Neural cell (in vitro differentiated cells): ENCODE results near the gene PSMB10. TPM values are rescaled to one million over a fixed set of nuclear protein-coding genes. Genes with fewer than 3 reads are reported as not detected.

Experiments
- H2AFZ ChIP-seq: fragments of 200-600, 300-800 bp; sonication (generic), shearing (Covaris generic); 2 replicates; pipeline ENCODE4 v1.6.0; 2014; ENCODE audit warnings: low read depth, mild to moderate bottlenecking, antibody characterized with exemption, low read length, moderate library complexity
- H3F3A ChIP-seq: fragments of 200-600 bp; shearing (Covaris generic); 2 replicates; pipeline ENCODE4 v1.6.1; 2016; ENCODE audit warnings: mild to moderate bottlenecking, moderate library complexity, mixed read lengths, antibody characterized with exemption, low read length; ENCODE audit not compliant: insufficient read depth, poor library complexity, severe bottlenecking
- H3K27ac ChIP-seq: fragments of 200-600, 300-800 bp; sonication (generic), shearing (Covaris generic); 2 replicates; pipeline ENCODE4 v1.5.1; 2014; ENCODE audit warnings: mild to moderate bottlenecking, low read length, moderate library complexity
- H3K27me3 ChIP-seq: fragments of 300-800, 200-600 bp; sonication (generic), shearing (Covaris generic); 2 replicates; pipeline ENCODE4 v1.6.0; 2014; ENCODE audit warnings: mild to moderate bottlenecking, low read depth, low read length, moderate library complexity; ENCODE audit not compliant: insufficient read depth
- H3K36me3 ChIP-seq: fragments of 300-800, 200-600 bp; sonication (generic), shearing (Covaris generic); 2 replicates; pipeline ENCODE4 v1.5.1; 2014; ENCODE audit warnings: mild to moderate bottlenecking, antibody characterized with exemption, low read length, moderate library complexity; ENCODE audit not compliant: insufficient read depth
- H3K4me2 ChIP-seq: fragments of 300-800, 200-600 bp; sonication (generic), shearing (Covaris generic); 2 replicates; pipeline ENCODE4 v1.6.0; 2014; ENCODE audit warnings: mild to moderate bottlenecking, low read length
- H3K4me3 ChIP-seq: fragments of 300-800, 200-600 bp; sonication (generic), shearing (Covaris generic); 2 replicates; pipeline ENCODE4 v1.5.1; 2014; ENCODE audit warnings: mild to moderate bottlenecking, low read length, moderate library complexity
- H3K79me2 ChIP-seq: fragments of 200-600 bp; shearing (Covaris generic); replicated peaks from 2 replicates; pipeline ENCODE4 v1.6.0; 2014; ENCODE audit warnings: mild to moderate bottlenecking, low read length, moderate library complexity; ENCODE audit not compliant: insufficient read depth
- H3K9ac ChIP-seq: fragments of 300-800, 200-600 bp; sonication (generic), shearing (Covaris generic); 2 replicates; pipeline ENCODE4 v1.6.1; 2016; ENCODE audit warnings: mild to moderate bottlenecking, low read length, mixed read lengths
- H3K9me2 ChIP-seq: fragments of 200-600 bp; shearing (Covaris generic); 2 replicates; pipeline ENCODE4 v1.6.1; 2016; ENCODE audit warnings: mild to moderate bottlenecking, low read length, mixed read lengths; ENCODE audit not compliant: insufficient read depth
- H3K9me3 ChIP-seq: fragments of 200-600, 300-800 bp; sonication (generic), shearing (Covaris generic); 2 replicates; pipeline ENCODE4 v1.6.1; 2016; ENCODE audit warnings: mild to moderate bottlenecking, mixed run types, low read length, moderate library complexity, mixed read lengths
- H4K20me1 ChIP-seq: fragments of 200-600 bp; shearing (Covaris generic); 2 replicates; pipeline ENCODE4 v1.6.1; 2016; ENCODE audit warnings: mild to moderate bottlenecking, mixed run types; ENCODE audit not compliant: insufficient read depth
- CTCF ChIP-seq: fragments of 450-650 bp; IDR thresholded peaks from 2 replicates; pipeline ENCODE4 v1.5.1; 2014; ENCODE audit warnings: antibody characterized with exemption, mild to moderate bottlenecking, moderate library complexity; ENCODE audit not compliant: poor library complexity, severe bottlenecking
- EP300 ChIP-seq: fragments of 450-650 bp; conservative IDR thresholded peaks from 2 replicates; pipeline ENCODE4 v1.6.1; 2014; ENCODE audit warnings: antibody characterized with exemption, mild to moderate bottlenecking, moderate library complexity; ENCODE audit not compliant: poor library complexity, severe bottlenecking
- EZH2 ChIP-seq: fragments of 200-600, 300-800 bp; shearing (Covaris generic), sonication (generic); IDR thresholded peaks from 2 replicates; pipeline ENCODE4 v1.6.1; 2014; ENCODE audit warnings: antibody characterized with exemption, low read length, borderline replicate concordance, mild to moderate bottlenecking; ENCODE audit not compliant: insufficient read depth, poor library complexity, severe bottlenecking
- MXI1 ChIP-seq: fragments of 450-650 bp; conservative IDR thresholded peaks from 2 replicates; pipeline ENCODE4 v1.6.1; 2014; ENCODE audit warnings: antibody characterized with exemption, mild to moderate bottlenecking; ENCODE audit not compliant: poor library complexity, severe bottlenecking
- POLR2AphosphoS5 ChIP-seq: IDR thresholded peaks from 2 replicates; pipeline ENCODE4 v1.6.1; 2012
- RAD21 ChIP-seq: fragments of 450-650 bp; conservative IDR thresholded peaks from 2 replicates; pipeline ENCODE4 v1.6.1; 2014; ENCODE audit warnings: antibody characterized with exemption, mild to moderate bottlenecking, moderate library complexity
- REST ChIP-seq: IDR thresholded peaks from 2 replicates; pipeline ENCODE4 v1.6.1; 2012; ENCODE audit warnings: borderline replicate concordance
- SMC3 ChIP-seq: fragments of 450-650 bp; conservative IDR thresholded peaks from 2 replicates; pipeline ENCODE4 v1.6.1; 2014; ENCODE audit warnings: antibody characterized with exemption, mild to moderate bottlenecking, moderate library complexity; ENCODE audit not compliant: poor library complexity
- TAF1 ChIP-seq: IDR thresholded peaks from 2 replicates; pipeline ENCODE4 v1.6.1; 2012; ENCODE audit warnings: low read depth
- polyA plus RNA-seq: library from polyadenylated mRNA; depleted of rRNA; stranded (reverse); fragments of >200 nt; gene quantifications from 2 replicates; pipeline ENCODE4 v1.2.3, GENCODE V29; 2014

The PSMB10 gene
- polyA plus RNA-seq, 1 donor from 2014 or later, result 46.4 TPM

- Histone ChIP-seq H3K4me2 (no peak overlapping the region), H3K36me3 (no peaks in the 10 kb centered on the region)
These were observed 27.5 kb downstream of the PSMB10 start for GRCh38 chr16:67909056-67909742.

More at GRCh38 chr16:67909056-67909742, 27.5 kb downstream of the PSMB10 start:
- no peak for TF ChIP-seq CTCF
- TF ChIP-seq POLR2AphosphoS5, result no peak
- no peak for TF ChIP-seq RAD21
- TF ChIP-seq EZH2, result no peak
- no peak for TF ChIP-seq REST
- TF ChIP-seq TAF1, result no peak
- no peak for TF ChIP-seq EP300
- TF ChIP-seq SMC3, result no peak
- no peak for TF ChIP-seq MXI1
- Histone ChIP-seq H3F3A (no peaks in the 10 kb centered on the region), H2AFZ (no peak overlapping the region), H3K9me3 (no peaks in the 10 kb centered on the region), H3K9me2 (no peaks in the 10 kb centered on the region), H4K20me1 (no peaks in the 10 kb centered on the region), H3K9ac (no peak overlapping the region), H3K4me3 (no peak overlapping the region), H3K27me3 (no peaks in the 10 kb centered on the region), H3K79me2 (no peaks in the 10 kb centered on the region), H3K27ac (no peak overlapping the region)
